CD4-positive, alpha-beta T cell treated with Interleukin-15 for 1 hour (primary cell): Measurements from ENCODE around the gene PER3.

Experiments used
- DNase-seq: peaks from one replicate; pipeline ENCODE4 v3.0.0-alpha.2; 2020

Gene PER3

GRCh38 chr1:7783826-7784491 is at the start of gene PER3:
Gene PER3, plus strand, starts transcription at chr1:7784291. Its CDS starts 587 bp downstream, at chr1:7784878.
- DNase-seq, result peak; percentile 95

- DNase-seq, result no peak
These were observed 46.0 kb upstream of the PER3 start for GRCh38 chr1:7738044-7738443.

GRCh38 chr1:7743346-7743745 is 40.7 kb upstream of the PER3 start:
- no peak for DNase-seq

- DNase-seq, result no peak
These were observed 39.2 kb upstream of the PER3 start for GRCh38 chr1:7744882-7745281.

GRCh38 chr1:7745783-7746182 is 38.3 kb upstream of the PER3 start:
- DNase-seq, result no peak

- no peak for DNase-seq
These were observed 36.5 kb upstream of the PER3 start for GRCh38 chr1:7747605-7748004.

GRCh38 chr1:7749126-7749525 is 35.0 kb upstream of the PER3 start:
- no peak for DNase-seq

- DNase-seq, result no peak
These were observed 32.9 kb upstream of the PER3 start for GRCh38 chr1:7751174-7751573.

GRCh38 chr1:7752512-7753417 is 31.3 kb upstream of the PER3 start:
- DNase-seq, result peak; percentile 25

- DNase-seq, result no peak
These were observed 30.4 kb upstream of the PER3 start for GRCh38 chr1:7753641-7754040.

- no peak for DNase-seq
These were observed 29.9 kb upstream of the PER3 start for GRCh38 chr1:7754234-7754633.

GRCh38 chr1:7755448-7755847 is 28.6 kb upstream of the PER3 start:
- no peak for DNase-seq

GRCh38 chr1:7760245-7760644 is 23.8 kb upstream of the PER3 start:
- DNase-seq, result no peak

- no peak for DNase-seq
These were observed 23.0 kb upstream of the PER3 start for GRCh38 chr1:7761103-7761502.

GRCh38 chr1:7767176-7767575 is 16.9 kb upstream of the PER3 start:
- DNase-seq, result no peak

GRCh38 chr1:7768583-7768982 is 15.5 kb upstream of the PER3 start:
- no peak for DNase-seq

GRCh38 chr1:7769673-7770412 is 14.2 kb upstream of the PER3 start:
- no peak for DNase-seq

- peak; percentile 39 for DNase-seq
These were observed 13.5 kb upstream of the PER3 start for GRCh38 chr1:7770669-7770996.

- DNase-seq, result peak; percentile 84
These were observed 12.9 kb upstream of the PER3 start, which contains the start of gene VAMP3 for GRCh38 chr1:7770997-7771822. Gene VAMP3, plus strand, starts transcription at chr1:7771296. Its CDS starts 88 bp downstream, at chr1:7771384.

GRCh38 chr1:7771823-7772299 is 12.2 kb upstream of the PER3 start:
- DNase-seq, result no peak

GRCh38 chr1:7777591-7777990 is 6.5 kb upstream of the PER3 start:
- DNase-seq, result no peak

- no peak for DNase-seq
These were observed 5.9 kb upstream of the PER3 start for GRCh38 chr1:7778133-7778628.
